Transverse colon (tissue), 3 donors: ENCODE results near the gene TMEM266.

Experiments
- POLR2A ChIP-seq: fragments of 450-650 bp; IDR thresholded peaks from one replicate; pipeline ENCODE4 v1.6.1; 2016; ENCODE audit warnings: antibody characterized with exemption, mild to moderate bottlenecking, moderate library complexity
- TF ChIP-seq, protein P1 (sequence below), 5 experiments: fragments of 200-600 bp in 3 of 5; fragments of 450-650 bp in 2 of 5; sonication (generic) in 3 of 5; IDR thresholded peaks; 1 replicate in 2 of 5; 2 replicates in 3 of 5; pipeline ENCODE4 v1.5.1; 2016 to 2017; ENCODE audit warnings: antibody characterized with exemption in 5 of 5, inconsistent platforms in 3 of 5, mild to moderate bottlenecking in 2 of 5, moderate library complexity in 1 of 5

DNA sequence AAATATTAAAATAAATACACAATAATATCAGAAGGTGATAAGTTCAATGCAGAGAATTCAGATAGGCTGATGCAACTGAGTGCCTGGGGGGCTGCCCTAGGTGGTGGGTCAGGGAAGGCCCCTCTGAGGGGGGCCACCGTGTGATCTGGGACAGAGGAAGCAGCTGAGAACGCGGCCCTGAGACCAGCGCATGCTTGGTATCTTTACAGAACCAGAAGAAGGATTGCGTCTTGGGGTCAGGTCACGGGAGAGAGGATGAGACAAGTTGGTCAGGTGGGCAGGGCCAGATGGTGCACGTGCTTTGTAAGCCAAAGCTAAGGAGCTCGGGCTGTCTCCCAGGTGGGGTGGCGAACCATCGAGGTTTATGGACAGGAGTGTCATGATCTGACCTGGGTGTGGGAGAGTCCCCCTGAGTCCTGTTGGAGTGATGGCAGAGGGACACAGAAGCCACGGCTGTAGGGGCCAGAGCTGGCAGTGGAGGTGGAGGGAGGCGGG lies 130.3 kb downstream of the TMEM266 start:
- TF ChIP-seq, protein P1, sequence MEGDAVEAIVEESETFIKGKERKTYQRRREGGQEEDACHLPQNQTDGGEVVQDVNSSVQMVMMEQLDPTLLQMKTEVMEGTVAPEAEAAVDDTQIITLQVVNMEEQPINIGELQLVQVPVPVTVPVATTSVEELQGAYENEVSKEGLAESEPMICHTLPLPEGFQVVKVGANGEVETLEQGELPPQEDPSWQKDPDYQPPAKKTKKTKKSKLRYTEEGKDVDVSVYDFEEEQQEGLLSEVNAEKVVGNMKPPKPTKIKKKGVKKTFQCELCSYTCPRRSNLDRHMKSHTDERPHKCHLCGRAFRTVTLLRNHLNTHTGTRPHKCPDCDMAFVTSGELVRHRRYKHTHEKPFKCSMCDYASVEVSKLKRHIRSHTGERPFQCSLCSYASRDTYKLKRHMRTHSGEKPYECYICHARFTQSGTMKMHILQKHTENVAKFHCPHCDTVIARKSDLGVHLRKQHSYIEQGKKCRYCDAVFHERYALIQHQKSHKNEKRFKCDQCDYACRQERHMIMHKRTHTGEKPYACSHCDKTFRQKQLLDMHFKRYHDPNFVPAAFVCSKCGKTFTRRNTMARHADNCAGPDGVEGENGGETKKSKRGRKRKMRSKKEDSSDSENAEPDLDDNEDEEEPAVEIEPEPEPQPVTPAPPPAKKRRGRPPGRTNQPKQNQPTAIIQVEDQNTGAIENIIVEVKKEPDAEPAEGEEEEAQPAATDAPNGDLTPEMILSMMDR (IDR thresholded peaks at IDR 0.05): no peak
- TF ChIP-seq POLR2A: no peak
